HCT116 (cell line): ENCODE data around the gene EXOC4. TPM values are rescaled to one million over a fixed set of nuclear protein-coding genes. Genes with fewer than 3 reads are reported as not detected.

Experiments
- ATAC-seq: fragments of 200-7000 bp; cut with Tn5 transposase; 2 replicates; pipeline ENCODE4 v1.9.1; 2020; ENCODE audit warnings: mild to moderate bottlenecking, moderate library complexity
- BruUV-seq: library from RNA; stranded (reverse); fragments of 400-500 nt; replicated peaks from 2 replicates; lab custom pipeline; 2021; lab: Mats Ljungman, UMichigan
- CTCF ChIA-PET: fragments of 300-600 bp; sonication (Branson Sonifier 250); formaldehyde crosslinking; loops from one replicate; lab custom pipeline; 2021; ENCODE audit warnings: antibody characterized with exemption; lab: Charles Lee
- POLR2A ChIA-PET: fragments of 300-600, 350-600 bp; sonication (Branson Sonifier 250); formaldehyde crosslinking; loops from one replicate; lab custom pipeline; 2021; ENCODE audit warnings: antibody characterized with exemption; lab: Charles Lee
- RAD21 ChIA-PET, 2 experiments: fragments of 300-600 bp; sonication (Branson Sonifier 250); formaldehyde crosslinking; loops; one replicate each; lab custom pipeline; 2023; ENCODE audit warnings: low total read pairs in 2 of 2; ENCODE audit not compliant: uncharacterized antibody in 2 of 2, unreplicated experiment in 2 of 2, low non-redundant PET in 1 of 2; lab: Charles Lee
- DNase-seq: peaks from one replicate; pipeline ENCODE4 v3.0.0-alpha.2; 2010; ENCODE audit warnings: low read depth, low spot score
- H2AFZ ChIP-seq: fragments of 200-600 bp; shearing (Covaris generic), sonication (generic); 2 replicates; pipeline ENCODE4 v1.6.1; 2017; ENCODE audit warnings: low read depth, mixed run types, mixed read lengths, antibody characterized with exemption, low read length; ENCODE audit not compliant: poor library complexity, severe bottlenecking
- H3K27ac ChIP-seq: 2 replicates; pipeline ENCODE4 v1.5.1; 2012; ENCODE audit warnings: low read depth, low read length
- H3K27me3 ChIP-seq: fragments of 200-600 bp; sonication (generic); 2 replicates; pipeline ENCODE4 v1.6.1; 2016; ENCODE audit warnings: mixed run types, low read length, mixed read lengths; ENCODE audit not compliant: insufficient read depth
- H3K36me3 ChIP-seq, 2 experiments: fragments of 200-500 bp in 1 of 2; fragments of 200-600 bp in 1 of 2; sonication (Bioruptor generic) in 1 of 2; sonication (generic) in 1 of 2; 2 replicates each; pipeline versions ENCODE4 v1.5.1 to v1.6.1; 2014 to 2016; ENCODE audit warnings: low read length in 2 of 2, inconsistent platforms in 1 of 2, mixed read lengths in 1 of 2, mixed run types in 1 of 2; ENCODE audit not compliant: insufficient read depth in 2 of 2, control insufficient read depth in 1 of 2
- H3K4me1 ChIP-seq, 2 experiments: fragments of 200-600 bp in 1 of 2; sonication (generic) in 1 of 2; 2 replicates each; pipeline versions ENCODE4 v1.5.1 to v1.6.1; 2012 to 2017; ENCODE audit warnings: low read length in 2 of 2, inconsistent platforms in 1 of 2, mild to moderate bottlenecking in 1 of 2, mixed read lengths in 1 of 2, mixed run types in 1 of 2, moderate library complexity in 1 of 2; ENCODE audit not compliant: insufficient read depth in 2 of 2, control insufficient read depth in 1 of 2
- H3K4me2 ChIP-seq: fragments of 200-600 bp; sonication (generic); 2 replicates; pipeline ENCODE4 v1.6.1; 2017; ENCODE audit warnings: mixed run types, low read length, mixed read lengths
- H3K4me3 ChIP-seq, 2 experiments: fragments of 200-600 bp in 1 of 2; sonication (generic) in 1 of 2; replicated peaks in 1 of 2; 2 replicates each; pipeline ENCODE4 v1.5.1; 2011 to 2016; ENCODE audit warnings: low read length in 2 of 2, control low read depth in 1 of 2, low read depth in 1 of 2, mild to moderate bottlenecking in 1 of 2, mixed read lengths in 1 of 2, mixed run types in 1 of 2
- H3K79me2 ChIP-seq: fragments of 200-600 bp; sonication (generic); 2 replicates; pipeline ENCODE4 v1.6.1; 2017; ENCODE audit warnings: mild to moderate bottlenecking, mixed run types, low read length, moderate library complexity, mixed read lengths; ENCODE audit not compliant: insufficient read depth
- H3K9ac ChIP-seq: fragments of 200-600 bp; sonication (generic); 2 replicates; pipeline ENCODE4 v1.6.1; 2016; ENCODE audit warnings: low read length, mixed read lengths
- H3K9me2 ChIP-seq: fragments of 200-600 bp; sonication (generic), shearing (Covaris generic); 2 replicates; pipeline ENCODE4 v1.6.1; 2017; ENCODE audit warnings: mixed run types, mild to moderate bottlenecking, moderate library complexity; ENCODE audit not compliant: insufficient read depth
- H3K9me3 ChIP-seq, 2 experiments: fragments of 200-500 bp in 1 of 2; fragments of 200-600 bp in 1 of 2; sonication (Bioruptor generic) in 1 of 2; sonication (generic) in 1 of 2; 2 replicates each; pipeline ENCODE4 v1.6.1; 2014 to 2017; ENCODE audit warnings: low read length in 2 of 2, mixed read lengths in 2 of 2, inconsistent platforms in 1 of 2, low read depth in 1 of 2, mild to moderate bottlenecking in 1 of 2, mixed run types in 1 of 2, moderate library complexity in 1 of 2; ENCODE audit not compliant: control insufficient read depth in 1 of 2, insufficient read depth in 1 of 2
- H4K20me1 ChIP-seq: fragments of 200-600 bp; sonication (generic), shearing (Covaris generic); 2 replicates; pipeline ENCODE4 v1.6.1; 2017; ENCODE audit warnings: mixed run types, mild to moderate bottlenecking, moderate library complexity; ENCODE audit not compliant: insufficient read depth
- ELF1 ChIP-seq: IDR thresholded peaks from 2 replicates; pipeline ENCODE4 v1.6.1; 2012; ENCODE audit warnings: low read depth, borderline replicate concordance
- EZH2phosphoT487 ChIP-seq: fragments of 200-600 bp; IDR thresholded peaks from 2 replicates; pipeline ENCODE4 v1.6.1; 2018; ENCODE audit warnings: antibody characterized with exemption, borderline replicate concordance
- JUND ChIP-seq: IDR thresholded peaks from 2 replicates; pipeline ENCODE4 v1.6.1; 2012
- POLR2A ChIP-seq: IDR thresholded peaks from 2 replicates; pipeline ENCODE4 v1.7.0; 2011; ENCODE audit warnings: borderline replicate concordance; ENCODE audit not compliant: insufficient read depth, insufficient read length; ENCODE audit errors: extremely low read depth
- POLR2AphosphoS5 ChIP-seq: IDR thresholded peaks from 2 replicates; pipeline ENCODE4 v1.6.1; 2011; ENCODE audit warnings: mild to moderate bottlenecking, low read depth, low read length, moderate library complexity
- RAD21 ChIP-seq: IDR thresholded peaks from 2 replicates; pipeline ENCODE4 v1.6.1; 2012; ENCODE audit warnings: low read depth, mild to moderate bottlenecking
- intact Hi-C: fragments of 100-400 bp; cut with micrococcal nuclease; formaldehyde crosslinking; loops from 2 replicates; pipeline ENCODE4 v1.10.0; 2022
- total RNA-seq: library from RNA; stranded (reverse); gene quantifications from one replicate; pipeline ENCODE4 v1.2.1, GENCODE V29; 2021; ENCODE audit not compliant: unreplicated experiment
- TF ChIP-seq, protein P1 (sequence below), 3 experiments: fragments of 200-600 bp in 1 of 3; sonication (generic) in 1 of 3; IDR thresholded peaks in 2 of 3; conservative IDR thresholded peaks in 1 of 3; 2 replicates each; pipeline ENCODE4 v1.5.1; 2012 to 2017; ENCODE audit warnings: low read depth in 2 of 3, low read length in 2 of 3, antibody characterized with exemption in 1 of 3, borderline replicate concordance in 1 of 3, control low read depth in 1 of 3, mild to moderate bottlenecking in 1 of 3, mixed read lengths in 1 of 3, mixed run types in 1 of 3, moderate library complexity in 1 of 3; ENCODE audit not compliant: insufficient read depth in 1 of 3
- TF ChIP-seq, protein P2 (sequence below): IDR thresholded peaks from 2 replicates; pipeline ENCODE4 v1.6.1; 2011; ENCODE audit warnings: mild to moderate bottlenecking, low read length, moderate library complexity; ENCODE audit not compliant: insufficient replicate concordance; ENCODE audit errors: extremely low read depth
- TF ChIP-seq, protein P3 (sequence below): IDR thresholded peaks from 2 replicates; pipeline ENCODE4 v1.6.1; 2012

The EXOC4 gene
- total RNA-seq, 1 experiment from 2014 or later = 40.3 TPM

DNA sequence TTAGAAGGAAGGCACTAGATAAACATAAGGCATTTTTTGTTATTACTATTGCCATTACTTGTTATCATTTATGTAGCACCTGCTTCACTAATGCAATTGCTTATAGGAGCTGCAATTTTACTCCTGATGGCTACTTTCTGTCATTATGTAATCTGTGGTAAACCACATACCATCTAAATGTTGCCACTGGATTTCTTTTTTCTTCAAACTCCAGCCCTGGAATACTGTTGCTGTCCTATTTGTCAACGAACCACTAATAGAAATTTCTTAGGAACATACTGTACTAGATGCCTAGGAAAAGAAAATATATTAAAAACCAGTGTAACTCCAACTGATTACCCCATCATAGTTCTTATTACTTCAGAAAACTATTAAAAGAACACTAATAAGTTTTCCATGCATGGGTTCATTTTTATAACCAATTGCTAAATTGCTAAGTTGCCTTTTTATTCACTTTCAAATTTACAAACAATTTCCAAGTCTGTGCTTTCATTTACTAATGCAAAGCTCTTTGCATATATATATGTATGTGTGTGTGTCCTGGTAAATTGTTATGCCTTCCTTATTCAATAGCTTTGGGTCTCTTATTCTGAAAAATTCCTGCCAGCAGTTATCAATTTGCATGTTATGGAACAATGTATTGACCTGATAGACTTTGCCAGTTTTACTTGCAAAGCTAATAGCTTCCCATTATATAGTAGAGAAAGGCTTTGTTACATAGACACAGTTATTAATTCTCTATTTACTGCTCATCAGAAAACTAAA, 287.4 kb downstream of the EXOC4 start:
- Histone ChIP-seq H3K4me1 (no peaks in the 10 kb centered on the region), H3K27me3 (no peaks in the 10 kb centered on the region), H3K27ac (no peak overlapping the region), H3K4me3 (no peak overlapping the region), H3K9me2 (no peaks in the 10 kb centered on the region), H3K79me2 (no peaks in the 10 kb centered on the region), H2AFZ (no peak overlapping the region), H3K4me2 (no peak overlapping the region), H3K36me3 (no peaks in the 10 kb centered on the region), H3K9me3 (no peaks in the 10 kb centered on the region), H3K9ac (no peak overlapping the region), H4K20me1 (peaks cover 8% of the 10 kb centered on the region; the same call in 1 of the 2 replicates)
- RAD21 ChIA-PET = no interaction called here
- POLR2A ChIA-PET = no interaction called here
- intact Hi-C loops = no loop called here
- TF ChIP-seq, protein P1, sequence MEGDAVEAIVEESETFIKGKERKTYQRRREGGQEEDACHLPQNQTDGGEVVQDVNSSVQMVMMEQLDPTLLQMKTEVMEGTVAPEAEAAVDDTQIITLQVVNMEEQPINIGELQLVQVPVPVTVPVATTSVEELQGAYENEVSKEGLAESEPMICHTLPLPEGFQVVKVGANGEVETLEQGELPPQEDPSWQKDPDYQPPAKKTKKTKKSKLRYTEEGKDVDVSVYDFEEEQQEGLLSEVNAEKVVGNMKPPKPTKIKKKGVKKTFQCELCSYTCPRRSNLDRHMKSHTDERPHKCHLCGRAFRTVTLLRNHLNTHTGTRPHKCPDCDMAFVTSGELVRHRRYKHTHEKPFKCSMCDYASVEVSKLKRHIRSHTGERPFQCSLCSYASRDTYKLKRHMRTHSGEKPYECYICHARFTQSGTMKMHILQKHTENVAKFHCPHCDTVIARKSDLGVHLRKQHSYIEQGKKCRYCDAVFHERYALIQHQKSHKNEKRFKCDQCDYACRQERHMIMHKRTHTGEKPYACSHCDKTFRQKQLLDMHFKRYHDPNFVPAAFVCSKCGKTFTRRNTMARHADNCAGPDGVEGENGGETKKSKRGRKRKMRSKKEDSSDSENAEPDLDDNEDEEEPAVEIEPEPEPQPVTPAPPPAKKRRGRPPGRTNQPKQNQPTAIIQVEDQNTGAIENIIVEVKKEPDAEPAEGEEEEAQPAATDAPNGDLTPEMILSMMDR (IDR thresholded peaks at IDR 0.05 in 2 of 3, conservative IDR thresholded peaks at IDR 0.05 in 1 of 3; ENCODE audit: borderline replicate concordance in 1 of 3, insufficient read depth in 1 of 3, low read depth in 2 of 3, low read length in 2 of 3) = no peak
- TF ChIP-seq RAD21 (no peak), POLR2A (no peak), POLR2AphosphoS5 (no peak), EZH2phosphoT487 (no peak), ELF1 (no peak), JUND (no peak)
- TF ChIP-seq, protein P2, sequence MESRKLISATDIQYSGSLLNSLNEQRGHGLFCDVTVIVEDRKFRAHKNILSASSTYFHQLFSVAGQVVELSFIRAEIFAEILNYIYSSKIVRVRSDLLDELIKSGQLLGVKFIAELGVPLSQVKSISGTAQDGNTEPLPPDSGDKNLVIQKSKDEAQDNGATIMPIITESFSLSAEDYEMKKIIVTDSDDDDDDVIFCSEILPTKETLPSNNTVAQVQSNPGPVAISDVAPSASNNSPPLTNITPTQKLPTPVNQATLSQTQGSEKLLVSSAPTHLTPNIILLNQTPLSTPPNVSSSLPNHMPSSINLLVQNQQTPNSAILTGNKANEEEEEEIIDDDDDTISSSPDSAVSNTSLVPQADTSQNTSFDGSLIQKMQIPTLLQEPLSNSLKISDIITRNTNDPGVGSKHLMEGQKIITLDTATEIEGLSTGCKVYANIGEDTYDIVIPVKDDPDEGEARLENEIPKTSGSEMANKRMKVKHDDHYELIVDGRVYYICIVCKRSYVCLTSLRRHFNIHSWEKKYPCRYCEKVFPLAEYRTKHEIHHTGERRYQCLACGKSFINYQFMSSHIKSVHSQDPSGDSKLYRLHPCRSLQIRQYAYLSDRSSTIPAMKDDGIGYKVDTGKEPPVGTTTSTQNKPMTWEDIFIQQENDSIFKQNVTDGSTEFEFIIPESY = no peak
- TF ChIP-seq, protein P3, sequence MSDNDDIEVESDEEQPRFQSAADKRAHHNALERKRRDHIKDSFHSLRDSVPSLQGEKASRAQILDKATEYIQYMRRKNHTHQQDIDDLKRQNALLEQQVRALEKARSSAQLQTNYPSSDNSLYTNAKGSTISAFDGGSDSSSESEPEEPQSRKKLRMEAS = no peak
- no TSS peak for BruUV-seq
- ATAC-seq (no peak), DNase-seq (no peak)
- CTCF ChIA-PET = no interaction called here
